ENCODE measurements around the gene FSCN2.

DNA sequence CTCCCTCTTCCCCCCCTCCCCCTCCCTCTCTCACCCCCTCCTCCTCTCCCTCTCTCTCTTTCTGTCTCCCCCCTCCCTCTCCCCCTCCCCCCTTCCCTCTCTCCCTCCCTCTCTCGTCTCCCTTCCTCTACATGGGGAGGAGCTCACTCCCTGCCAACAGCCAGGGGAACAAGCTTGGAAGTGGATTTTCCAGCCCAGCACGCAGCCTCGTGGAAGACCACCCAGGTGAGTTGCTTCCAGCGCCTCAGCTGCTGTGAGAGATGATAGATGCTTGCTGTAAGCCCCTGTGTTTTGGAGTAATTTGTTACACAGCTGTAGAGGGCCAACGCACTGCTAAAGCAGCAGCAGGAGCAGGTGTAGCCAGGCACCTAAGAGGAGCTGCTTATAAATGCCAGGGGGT is 36.4 kb upstream of the FSCN2 start:
- TF ChIP-seq, protein P1, sequence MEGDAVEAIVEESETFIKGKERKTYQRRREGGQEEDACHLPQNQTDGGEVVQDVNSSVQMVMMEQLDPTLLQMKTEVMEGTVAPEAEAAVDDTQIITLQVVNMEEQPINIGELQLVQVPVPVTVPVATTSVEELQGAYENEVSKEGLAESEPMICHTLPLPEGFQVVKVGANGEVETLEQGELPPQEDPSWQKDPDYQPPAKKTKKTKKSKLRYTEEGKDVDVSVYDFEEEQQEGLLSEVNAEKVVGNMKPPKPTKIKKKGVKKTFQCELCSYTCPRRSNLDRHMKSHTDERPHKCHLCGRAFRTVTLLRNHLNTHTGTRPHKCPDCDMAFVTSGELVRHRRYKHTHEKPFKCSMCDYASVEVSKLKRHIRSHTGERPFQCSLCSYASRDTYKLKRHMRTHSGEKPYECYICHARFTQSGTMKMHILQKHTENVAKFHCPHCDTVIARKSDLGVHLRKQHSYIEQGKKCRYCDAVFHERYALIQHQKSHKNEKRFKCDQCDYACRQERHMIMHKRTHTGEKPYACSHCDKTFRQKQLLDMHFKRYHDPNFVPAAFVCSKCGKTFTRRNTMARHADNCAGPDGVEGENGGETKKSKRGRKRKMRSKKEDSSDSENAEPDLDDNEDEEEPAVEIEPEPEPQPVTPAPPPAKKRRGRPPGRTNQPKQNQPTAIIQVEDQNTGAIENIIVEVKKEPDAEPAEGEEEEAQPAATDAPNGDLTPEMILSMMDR (IDR thresholded peaks at IDR 0.05) = no peak
- no peak for TF ChIP-seq SIN3A (IDR thresholded peaks at IDR 0.05; ENCODE audit: borderline replicate concordance, insufficient read depth, low read depth, low read length)
- no peak for TF ChIP-seq REST (IDR thresholded peaks at IDR 0.05; ENCODE audit: insufficient read depth in 1 of 2, low read depth in 2 of 2, low read length in 1 of 2)
- no peak for TF ChIP-seq POLR2AphosphoS5 (IDR thresholded peaks at IDR 0.05; ENCODE audit: low read depth, low read length)
- TF ChIP-seq TCF7L2 (IDR thresholded peaks at IDR 0.05; ENCODE audit: low read depth, low read length) = no peak

All from Panc1 (cell line).